HG03575 (cell line): ENCODE results near the gene STAP1.
"Not testable (repeated sequence)": the region's sequence is repeated elsewhere in the genome, so short reads cannot be mapped to it uniquely, and the experiment has no call there.

ENCODE experiments used
- ATAC-seq: cut with Tn5 transposase; IDR thresholded peaks from one replicate; pipeline ENCODE4 v1.9.1; 2021; ENCODE audit not compliant: unreplicated experiment, insufficient number of reproducible peaks, low FRiP score; ENCODE audit errors: extremely low read depth

The STAP1 gene

GRCh38 chr4:67603310-67604028 is 44.9 kb downstream of the STAP1 start:
- no peak for ATAC-seq

- ATAC-seq = no peak
Measured at GRCh38 chr4:67604029-67604381, 45.5 kb downstream of the STAP1 start.

DNA sequence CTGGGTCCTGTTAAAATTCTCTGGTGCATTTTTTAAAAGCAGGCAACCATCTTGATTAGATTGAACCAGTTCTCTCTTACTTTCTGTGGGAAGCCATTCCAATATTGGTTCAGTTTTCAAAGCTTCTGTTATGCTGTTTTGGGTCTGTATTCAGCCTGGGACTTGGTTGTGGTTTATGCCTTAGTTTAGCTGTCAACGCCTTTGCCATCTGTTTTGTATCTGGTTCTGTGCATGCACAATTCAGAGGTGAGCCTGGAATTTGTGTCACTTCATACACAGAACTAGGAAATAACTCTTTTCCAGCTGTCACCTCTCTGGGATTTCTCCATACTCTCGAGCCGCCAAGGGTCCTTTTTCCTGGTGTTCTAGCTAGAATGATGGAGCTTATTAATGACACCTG is 46.2 kb downstream of the STAP1 start:
- no peak for ATAC-seq

- ATAC-seq = no peak
Measured at GRCh38 chr4:67608027-67608426, 49.5 kb downstream of the STAP1 start.

DNA sequence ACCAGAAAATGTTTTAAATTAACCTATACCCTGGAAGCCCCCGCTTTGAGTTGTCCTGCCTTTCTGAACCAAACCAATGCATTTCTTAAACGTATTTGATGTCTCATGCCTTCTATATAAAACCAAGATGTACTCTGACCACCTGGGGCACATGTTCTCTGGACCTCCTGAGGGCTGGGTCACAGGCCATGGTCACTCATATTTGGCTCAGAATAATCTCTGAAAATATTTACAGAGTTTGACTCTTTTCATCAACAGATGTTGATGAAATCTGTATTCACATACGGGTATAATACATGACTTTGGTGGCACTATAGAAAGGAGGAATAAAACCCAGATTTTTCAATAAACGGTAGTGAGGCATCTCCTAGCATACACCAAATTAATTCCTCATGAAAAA is 55.7 kb downstream of the STAP1 start:
- ATAC-seq = no peak

GRCh38 chr4:67615119-67615518 is 56.6 kb downstream of the STAP1 start:
- no peak for ATAC-seq

GRCh38 chr4:67616478-67616877 is 58.0 kb downstream of the STAP1 start:
- ATAC-seq = no peak

DNA sequence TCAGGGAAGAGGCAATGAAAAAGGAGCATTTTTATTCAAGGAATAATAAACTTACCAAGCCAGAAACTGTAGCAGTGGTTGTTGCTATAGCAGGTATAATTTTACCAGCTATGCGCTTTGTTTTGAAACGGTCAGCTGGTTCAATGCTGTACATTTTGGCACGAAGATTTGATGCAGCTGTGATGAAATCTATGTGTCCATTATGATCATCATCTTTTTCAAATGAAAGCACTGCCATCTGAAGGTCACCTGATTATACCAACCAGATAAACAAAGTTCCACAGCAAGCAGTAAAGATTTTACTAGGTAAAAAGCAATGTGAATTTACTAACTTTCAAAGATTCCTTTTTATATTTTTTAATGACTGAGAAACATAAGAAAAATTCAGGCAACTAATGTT is 66.4 kb downstream of the STAP1 start:
- no peak for ATAC-seq

DNA sequence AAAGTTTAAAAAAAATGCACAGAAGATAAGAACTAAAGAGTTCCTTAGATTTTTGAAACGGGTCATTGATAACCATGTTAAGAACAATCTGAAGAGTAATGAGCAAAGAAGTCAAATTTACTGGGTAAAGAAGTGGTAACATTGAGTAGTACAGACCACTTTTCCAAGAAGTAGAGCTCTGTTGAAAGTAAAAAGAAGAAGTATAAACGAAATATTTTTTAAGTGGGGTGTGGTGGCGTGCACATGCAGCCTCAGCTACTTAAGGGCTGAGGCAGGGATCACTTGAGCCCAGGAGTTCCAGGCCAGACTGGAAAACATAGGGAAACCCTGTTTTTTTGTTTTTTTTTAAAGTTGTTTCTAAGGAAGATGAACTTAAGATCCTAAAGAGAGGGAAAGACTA is 74.0 kb downstream of the STAP1 start:
- no peak for ATAC-seq

GRCh38 chr4:67634741-67635140 is 76.2 kb downstream of the STAP1 start:
- ATAC-seq = no peak

GRCh38 chr4:67635331-67635730 is 76.8 kb downstream of the STAP1 start:
- no peak for ATAC-seq

GRCh38 chr4:67636978-67637377 is 78.5 kb downstream of the STAP1 start:
- ATAC-seq = not testable (repeated sequence)

DNA sequence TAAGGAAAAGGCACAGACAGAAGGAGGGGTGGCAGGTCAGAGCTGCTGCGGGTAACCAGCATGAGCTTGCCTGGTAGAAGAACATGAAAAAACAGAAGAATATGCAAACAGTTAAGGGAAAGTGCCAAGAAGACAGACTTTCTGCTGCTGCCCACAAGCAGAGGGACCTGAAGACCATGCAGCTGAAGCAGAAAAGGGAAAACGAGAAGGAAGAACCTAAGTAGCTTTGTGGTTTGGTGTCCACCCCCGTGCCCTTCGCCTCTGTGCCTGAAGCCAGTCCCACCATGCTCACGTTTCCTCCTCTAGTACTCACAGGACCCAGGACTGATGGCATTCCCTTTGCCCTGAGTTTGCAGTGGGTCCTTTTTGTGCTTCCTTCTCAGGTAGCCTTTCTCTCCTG is 79.6 kb downstream of the STAP1 start:
- ATAC-seq = no peak

- no peak for ATAC-seq
Measured at GRCh38 chr4:67651536-67651935, 93.0 kb downstream of the STAP1 start.
